GM12872 (cell line): ENCODE data around the gene ABHD17A.

ENCODE experiments used
- TF ChIP-seq, protein P1 (sequence below): IDR thresholded peaks from 3 replicates; pipeline ENCODE4 v1.5.1; 2011; ENCODE audit warnings: low read depth, mild to moderate bottlenecking, low read length, moderate library complexity; ENCODE audit not compliant: insufficient read depth

Gene ABHD17A

DNA sequence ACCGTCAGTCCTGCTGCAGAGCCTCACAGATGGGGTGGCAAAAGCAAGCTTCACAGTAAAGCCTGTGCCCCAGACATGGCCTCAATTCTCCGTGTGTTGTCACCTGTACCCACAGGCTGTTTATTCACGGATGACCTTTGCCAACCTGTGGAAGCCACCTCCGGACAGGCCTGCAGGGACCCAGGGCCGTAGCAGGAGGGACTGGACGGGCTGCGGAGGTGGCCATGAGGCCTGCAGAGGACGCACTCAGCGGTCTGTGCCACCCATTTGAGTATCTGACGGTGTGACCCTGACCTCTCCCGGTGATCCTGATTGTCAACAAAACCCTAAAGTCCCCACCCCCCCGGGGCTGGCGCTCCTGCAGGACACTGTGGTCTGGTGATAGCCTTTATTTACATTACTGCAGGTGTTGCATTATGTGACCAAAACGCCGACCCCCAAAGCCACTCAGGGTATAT lies 14.1 kb downstream of the ABHD17A start:
- TF ChIP-seq, protein P1, sequence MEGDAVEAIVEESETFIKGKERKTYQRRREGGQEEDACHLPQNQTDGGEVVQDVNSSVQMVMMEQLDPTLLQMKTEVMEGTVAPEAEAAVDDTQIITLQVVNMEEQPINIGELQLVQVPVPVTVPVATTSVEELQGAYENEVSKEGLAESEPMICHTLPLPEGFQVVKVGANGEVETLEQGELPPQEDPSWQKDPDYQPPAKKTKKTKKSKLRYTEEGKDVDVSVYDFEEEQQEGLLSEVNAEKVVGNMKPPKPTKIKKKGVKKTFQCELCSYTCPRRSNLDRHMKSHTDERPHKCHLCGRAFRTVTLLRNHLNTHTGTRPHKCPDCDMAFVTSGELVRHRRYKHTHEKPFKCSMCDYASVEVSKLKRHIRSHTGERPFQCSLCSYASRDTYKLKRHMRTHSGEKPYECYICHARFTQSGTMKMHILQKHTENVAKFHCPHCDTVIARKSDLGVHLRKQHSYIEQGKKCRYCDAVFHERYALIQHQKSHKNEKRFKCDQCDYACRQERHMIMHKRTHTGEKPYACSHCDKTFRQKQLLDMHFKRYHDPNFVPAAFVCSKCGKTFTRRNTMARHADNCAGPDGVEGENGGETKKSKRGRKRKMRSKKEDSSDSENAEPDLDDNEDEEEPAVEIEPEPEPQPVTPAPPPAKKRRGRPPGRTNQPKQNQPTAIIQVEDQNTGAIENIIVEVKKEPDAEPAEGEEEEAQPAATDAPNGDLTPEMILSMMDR, result no peak

DNA sequence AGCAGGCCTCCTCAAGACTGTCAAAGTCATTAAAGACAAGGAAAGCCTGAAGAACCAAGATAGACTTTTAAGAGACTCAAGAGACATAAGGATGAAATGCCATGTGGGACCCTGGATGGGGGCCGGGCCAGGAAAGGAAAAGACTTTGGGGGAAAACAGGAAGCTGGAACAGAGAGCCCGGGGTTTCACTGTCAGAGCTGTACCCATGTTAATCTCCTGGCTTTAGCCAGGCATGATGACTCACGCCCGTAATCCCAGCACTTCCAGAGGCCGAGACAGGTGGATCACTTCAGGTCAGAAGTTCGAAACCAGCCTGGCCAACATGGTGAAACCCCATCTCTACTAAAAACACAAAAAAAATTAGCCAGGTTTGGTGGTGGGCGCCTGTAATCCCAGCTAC lies 16.3 kb downstream of the ABHD17A start:
- TF ChIP-seq, protein P1, result no peak

DNA sequence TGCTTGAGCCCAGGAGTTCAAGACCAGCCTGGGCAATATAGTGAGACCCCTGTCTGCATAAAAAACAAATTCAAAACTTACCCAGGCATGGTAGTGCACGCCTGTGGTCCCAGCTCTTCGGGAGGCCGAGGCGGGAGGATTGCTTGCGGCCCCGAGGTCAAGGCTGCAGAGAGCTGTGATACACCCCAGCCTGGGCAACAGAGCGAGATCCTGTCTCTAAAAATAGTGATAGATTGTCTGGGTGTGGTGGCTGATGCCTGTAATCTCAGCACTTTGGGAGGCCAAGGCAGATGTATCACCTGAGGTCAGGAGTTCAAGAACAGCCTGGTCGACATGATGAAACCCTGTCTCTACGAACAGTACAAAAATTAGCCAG lies 18.0 kb downstream of the ABHD17A start:
- TF ChIP-seq, protein P1, result no peak

DNA sequence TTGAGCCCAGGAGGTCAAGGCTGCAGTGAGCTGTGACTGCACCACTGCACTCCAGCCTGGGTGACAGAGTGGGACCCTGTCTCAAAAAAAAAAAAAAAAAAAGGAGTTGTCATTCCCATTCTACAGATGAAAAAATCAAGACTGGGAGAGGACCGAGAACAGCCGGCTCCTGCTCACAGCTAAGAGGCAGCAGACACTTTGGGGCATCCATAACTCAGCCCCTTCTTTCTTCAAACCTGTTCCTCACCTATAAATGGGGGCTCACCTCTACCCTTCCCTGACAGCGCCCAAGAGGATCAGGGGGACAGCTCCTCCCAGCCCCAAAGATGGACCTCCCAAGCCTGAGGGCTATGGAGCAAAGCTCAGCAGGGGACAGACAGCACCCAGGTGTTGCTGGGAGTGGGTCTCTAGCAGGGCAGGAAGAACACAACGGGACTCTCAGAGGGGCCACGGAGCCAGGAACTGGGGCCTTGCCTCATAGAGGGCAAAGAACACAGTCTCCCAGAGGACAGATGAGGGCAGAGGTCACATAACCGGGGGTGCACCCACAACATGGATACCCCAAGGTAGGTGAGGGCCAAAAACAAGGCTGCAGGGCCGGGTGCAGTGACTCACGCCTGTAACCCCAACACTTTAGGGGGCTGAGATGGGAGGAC lies 18.5 kb downstream of the ABHD17A start:
- TF ChIP-seq, protein P1, result no peak

DNA sequence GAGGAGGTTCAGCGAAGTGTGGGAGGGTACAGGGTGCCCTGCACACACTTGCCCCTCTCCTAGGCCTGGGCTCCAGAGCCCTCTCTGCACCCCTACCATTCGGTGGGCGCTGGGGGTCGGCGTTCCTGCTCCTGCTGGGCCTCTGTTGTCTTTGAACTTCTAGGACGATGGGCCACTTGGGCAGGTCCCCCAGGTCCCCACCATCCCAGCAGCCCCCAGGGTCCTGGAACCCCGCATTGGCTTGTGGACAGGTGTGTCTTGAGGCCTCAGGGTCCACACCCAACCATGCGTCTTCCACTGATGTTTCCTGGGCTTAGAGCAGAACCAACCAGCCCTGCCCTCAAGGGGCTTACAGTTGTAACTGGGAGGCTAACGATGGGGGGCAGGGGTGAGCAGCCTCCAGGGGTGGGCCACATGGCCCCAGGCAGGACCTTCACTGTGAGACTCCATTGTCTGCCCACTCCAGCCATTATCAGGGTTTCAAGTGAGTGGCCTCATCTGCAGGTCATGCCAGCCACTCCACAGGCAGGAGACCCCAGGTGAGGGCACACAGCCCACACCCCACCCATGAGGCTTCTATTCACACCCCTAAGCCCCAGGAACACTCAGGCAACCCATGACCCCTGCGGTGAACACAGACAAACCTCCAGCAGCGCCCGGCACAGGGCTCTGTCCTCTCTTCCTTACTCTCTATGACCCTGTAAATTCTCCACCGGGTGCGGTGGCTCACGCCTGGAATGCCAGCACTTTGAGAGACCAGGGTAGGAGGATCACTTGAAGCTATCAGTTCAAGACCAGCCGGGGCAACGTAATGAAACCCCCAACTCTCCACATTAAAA lies 19.9 kb downstream of the ABHD17A start:
- TF ChIP-seq, protein P1, result no peak

DNA sequence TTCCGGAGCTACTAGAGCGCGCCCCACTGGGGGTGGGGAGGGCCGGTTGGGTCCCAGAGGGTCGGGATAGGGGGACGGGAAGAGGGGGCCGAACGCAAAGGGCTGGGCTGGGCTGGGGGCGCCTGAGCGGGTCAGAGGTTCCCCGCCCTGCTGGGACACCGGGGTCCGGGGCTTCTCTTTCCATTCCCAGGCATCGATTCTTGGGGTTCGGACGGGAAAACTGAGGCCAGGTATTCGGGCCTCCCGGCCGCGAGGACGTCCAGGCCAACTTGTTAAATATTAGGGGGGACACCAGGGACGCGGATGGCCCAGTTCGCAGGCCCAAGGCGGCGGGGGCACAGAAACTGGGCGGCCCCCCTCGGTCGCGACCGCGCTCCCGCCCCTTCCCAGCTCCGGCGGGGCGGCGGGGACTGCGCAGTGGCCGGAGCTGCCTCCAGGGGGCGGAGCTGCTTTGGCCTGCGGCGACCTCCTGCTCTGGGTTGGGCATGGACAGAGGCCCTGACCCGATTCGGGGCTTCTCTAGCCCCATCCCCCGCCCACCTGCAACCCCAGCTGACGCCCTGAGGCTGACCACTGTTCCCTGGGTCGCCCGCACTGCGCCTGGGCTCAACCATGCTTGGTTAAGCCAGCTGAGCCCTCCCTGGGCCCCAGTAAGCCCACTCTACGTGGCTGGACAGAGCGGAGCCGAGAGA lies 20.7 kb downstream of the ABHD17A start:
- TF ChIP-seq, protein P1, result peak; percentile 79

DNA sequence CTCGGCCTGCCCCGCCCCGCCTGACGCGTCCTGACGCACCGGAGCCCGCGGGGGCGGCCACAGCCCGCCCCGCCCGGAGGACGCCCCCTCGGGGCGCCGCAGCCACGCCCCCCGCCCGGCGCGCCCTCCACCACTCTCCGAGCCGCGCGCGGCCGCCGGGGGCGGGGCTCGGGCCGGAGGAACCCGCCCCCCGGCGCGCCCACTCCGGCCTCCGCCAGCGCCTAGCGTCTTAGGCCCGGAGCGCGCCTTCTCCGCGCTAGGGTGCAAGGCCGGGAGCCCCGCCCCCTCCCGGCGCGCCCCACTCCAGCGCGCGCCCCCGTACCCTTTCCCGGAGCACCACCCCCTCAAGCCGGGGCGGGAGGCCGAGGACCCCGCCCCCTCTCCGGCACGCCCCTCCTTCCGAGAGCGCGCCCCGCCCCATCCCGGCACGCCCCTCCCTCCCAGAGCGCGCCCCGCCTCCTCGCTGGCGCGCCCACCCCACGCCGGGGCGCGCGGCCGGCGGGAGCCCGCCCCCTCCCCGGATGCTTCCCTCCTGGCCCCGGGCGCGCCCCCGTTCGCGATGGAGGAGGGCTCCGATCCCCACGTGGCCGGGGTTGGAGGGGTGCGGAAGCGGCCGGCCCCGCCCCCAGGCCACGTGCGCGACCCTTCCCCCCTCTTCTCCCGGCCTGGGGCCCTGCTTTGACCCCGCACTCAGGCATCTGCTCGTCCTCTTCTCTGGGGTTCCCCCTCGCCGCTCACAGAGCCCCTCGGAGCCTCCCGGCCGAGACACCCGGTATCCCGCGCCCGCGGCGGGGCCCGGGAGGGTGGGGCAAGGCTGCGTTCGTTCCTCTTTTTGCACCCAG lies 21.4 kb downstream of the ABHD17A start:
- TF ChIP-seq, protein P1, result no peak
